ENCODE data around the gene ENOX2.

Gene ENOX2

DNA sequence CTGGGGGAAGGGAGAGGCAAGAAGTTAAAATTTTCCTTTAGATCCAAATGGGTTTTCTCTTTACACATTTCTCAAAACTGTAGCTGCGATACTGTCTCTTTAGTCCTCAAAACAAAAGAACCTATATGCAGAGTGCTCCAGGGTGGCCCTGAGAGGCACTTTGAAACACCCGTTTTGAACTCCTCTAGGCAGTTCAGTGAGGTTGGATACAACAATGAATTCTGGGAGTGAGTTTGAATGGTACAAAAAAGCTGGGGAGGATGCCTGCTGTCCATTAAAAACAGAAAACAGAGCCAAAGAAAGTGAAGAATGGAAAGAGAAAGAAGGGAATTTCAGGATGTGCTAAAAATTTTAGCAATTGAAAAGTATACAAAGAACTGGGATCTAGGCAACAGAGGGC, 23.1 kb downstream of the ENOX2 start:
- H3K4me3 ChIP-seq (ENCODE audit: low read length): no peak overlapping the region
- no peak for DNase-seq (ENCODE audit: low read depth)
- TF ChIP-seq, protein P1, sequence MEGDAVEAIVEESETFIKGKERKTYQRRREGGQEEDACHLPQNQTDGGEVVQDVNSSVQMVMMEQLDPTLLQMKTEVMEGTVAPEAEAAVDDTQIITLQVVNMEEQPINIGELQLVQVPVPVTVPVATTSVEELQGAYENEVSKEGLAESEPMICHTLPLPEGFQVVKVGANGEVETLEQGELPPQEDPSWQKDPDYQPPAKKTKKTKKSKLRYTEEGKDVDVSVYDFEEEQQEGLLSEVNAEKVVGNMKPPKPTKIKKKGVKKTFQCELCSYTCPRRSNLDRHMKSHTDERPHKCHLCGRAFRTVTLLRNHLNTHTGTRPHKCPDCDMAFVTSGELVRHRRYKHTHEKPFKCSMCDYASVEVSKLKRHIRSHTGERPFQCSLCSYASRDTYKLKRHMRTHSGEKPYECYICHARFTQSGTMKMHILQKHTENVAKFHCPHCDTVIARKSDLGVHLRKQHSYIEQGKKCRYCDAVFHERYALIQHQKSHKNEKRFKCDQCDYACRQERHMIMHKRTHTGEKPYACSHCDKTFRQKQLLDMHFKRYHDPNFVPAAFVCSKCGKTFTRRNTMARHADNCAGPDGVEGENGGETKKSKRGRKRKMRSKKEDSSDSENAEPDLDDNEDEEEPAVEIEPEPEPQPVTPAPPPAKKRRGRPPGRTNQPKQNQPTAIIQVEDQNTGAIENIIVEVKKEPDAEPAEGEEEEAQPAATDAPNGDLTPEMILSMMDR (conservative IDR thresholded peaks at IDR 0.05; ENCODE audit: low read depth, low read length): no peak

GRCh38 chrX:130878350-130879341, 24.4 kb downstream of the ENOX2 start:
- no peak overlapping the region for H3K4me3 ChIP-seq (ENCODE audit: low read length)
- peak; percentile 78 for DNase-seq (ENCODE audit: low read depth)
- TF ChIP-seq, protein P1 (conservative IDR thresholded peaks at IDR 0.05; ENCODE audit: low read depth, low read length): no peak

DNA sequence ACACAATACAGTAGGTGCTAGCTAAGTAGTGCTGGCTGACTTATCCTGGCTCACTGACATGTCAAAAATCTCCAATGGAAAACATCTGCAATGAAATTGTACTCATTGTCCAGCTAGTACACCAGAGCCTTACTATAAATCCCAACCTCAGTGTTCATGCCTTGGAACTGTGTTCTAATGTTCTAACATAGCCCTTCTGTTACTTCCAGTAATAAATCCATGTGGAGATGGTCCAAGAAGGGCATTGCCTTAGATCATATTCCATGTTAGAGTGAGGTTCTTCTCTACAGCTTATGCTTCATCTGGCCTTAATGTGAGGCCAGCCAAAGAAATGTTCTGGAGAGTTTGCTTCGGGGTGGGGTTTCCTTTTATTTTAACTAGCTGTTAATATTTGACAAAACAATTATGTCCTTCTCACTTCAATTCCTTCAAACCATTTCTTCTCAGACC, 25.1 kb downstream of the ENOX2 start:
- no peak for DNase-seq (ENCODE audit: low read depth)
- TF ChIP-seq, protein P1 (conservative IDR thresholded peaks at IDR 0.05; ENCODE audit: low read depth, low read length): no peak
- H3K4me3 ChIP-seq (ENCODE audit: low read length): no peak overlapping the region

DNA sequence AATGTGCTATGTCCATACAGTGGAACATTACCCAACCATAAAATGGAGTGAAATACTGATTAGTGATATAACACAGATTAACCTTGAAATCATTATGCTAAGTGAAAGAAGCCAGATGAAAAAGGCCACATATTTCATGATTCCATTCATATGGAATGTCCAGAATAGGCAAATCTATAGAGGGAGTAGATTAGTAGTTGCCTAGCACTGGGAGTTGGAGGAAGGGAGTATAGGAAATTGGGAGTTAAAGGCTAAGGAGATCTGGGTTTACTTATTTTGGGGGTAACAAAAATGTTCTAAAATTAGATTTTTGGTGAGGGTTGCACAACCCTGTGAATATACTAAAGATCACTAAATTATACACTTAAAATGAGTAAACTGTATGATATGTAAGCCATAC, 26.8 kb downstream of the ENOX2 start:
- TF ChIP-seq, protein P1 (conservative IDR thresholded peaks at IDR 0.05; ENCODE audit: low read depth, low read length): no peak
- DNase-seq (ENCODE audit: low read depth): no peak

GRCh38 chrX:130874751-130875150, 28.3 kb downstream of the ENOX2 start:
- no peak for DNase-seq (ENCODE audit: low read depth)
- TF ChIP-seq, protein P1 (conservative IDR thresholded peaks at IDR 0.05; ENCODE audit: low read depth, low read length): no peak
- no peak overlapping the region for H3K4me3 ChIP-seq (ENCODE audit: low read length)

More for the DNA sequence above, 26.8 kb downstream of the ENOX2 start:
- H3K4me3 ChIP-seq (ENCODE audit: low read length): no peak overlapping the region

DNA sequence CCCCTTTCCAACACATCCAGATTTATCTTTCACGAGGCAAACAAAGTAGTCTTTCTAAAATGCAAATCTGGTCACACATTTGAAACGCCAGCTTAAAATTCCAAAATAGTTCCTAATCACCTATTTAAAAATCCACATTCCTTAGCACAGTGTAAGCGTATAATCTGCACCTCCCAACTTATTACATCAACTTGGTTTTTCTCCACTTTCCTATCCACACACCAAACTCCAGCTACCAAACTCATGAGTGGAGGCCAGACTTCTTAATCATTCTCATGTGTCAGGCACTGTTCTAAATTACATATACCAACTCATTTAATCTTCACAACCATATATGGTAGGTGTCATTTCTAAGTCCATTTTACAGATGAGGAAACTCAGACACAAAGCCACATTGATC, 33.8 kb downstream of the ENOX2 start:
- DNase-seq (ENCODE audit: low read depth): peak; percentile 62
- H3K4me3 ChIP-seq (ENCODE audit: low read length): no peak overlapping the region
- TF ChIP-seq, protein P1 (conservative IDR thresholded peaks at IDR 0.05; ENCODE audit: low read depth, low read length): no peak

GRCh38 chrX:130861462-130861861, 41.5 kb downstream of the ENOX2 start:
- no peak for DNase-seq (ENCODE audit: low read depth)
- TF ChIP-seq, protein P1 (conservative IDR thresholded peaks at IDR 0.05; ENCODE audit: low read depth, low read length): no peak
- no peak overlapping the region for H3K4me3 ChIP-seq (ENCODE audit: low read length)

Data from retinal pigment epithelial cell (primary cell).